Psoas muscle (tissue), 8 donors: Measurements from ENCODE around the gene CATSPER1. TPM values are rescaled to one million over a fixed set of nuclear protein-coding genes. Genes with fewer than 3 reads are reported as not detected.
"Not testable (repeated sequence)": the region's sequence is repeated elsewhere in the genome, so short reads cannot be mapped to it uniquely, and the experiment has no call there.

Source experiments
- ATAC-seq, 4 donors: fragments of 200-7000 bp; cut with Tn5 transposase; one replicate each; pipeline ENCODE4 v1.9.1; 2020; ENCODE audit warnings: moderate library complexity in 3 of 4, mild to moderate bottlenecking in 2 of 4
- DNase-seq, 2 donors: peaks; one replicate each; pipeline ENCODE4 v3.0.0-alpha.2; 2020
- H3K27ac ChIP-seq: fragments of 200-600 bp; one replicate; pipeline ENCODE4 v1.8.0; 2022
- H3K27me3 ChIP-seq, 3 donors: fragments of 200-600 bp in 1 of 3; one replicate each; pipeline versions ENCODE4 v1.6.1 to v1.8.0; 2013 to 2022; ENCODE audit warnings: low read length in 2 of 3, mild to moderate bottlenecking in 2 of 3, moderate library complexity in 1 of 3; ENCODE audit not compliant: insufficient read depth in 3 of 3
- H3K36me3 ChIP-seq, 2 donors: fragments of 200-600 bp in 1 of 2; one replicate each; pipeline versions ENCODE4 v1.6.1 to v1.8.0; 2013 to 2022; ENCODE audit warnings: low read depth in 1 of 2, mild to moderate bottlenecking in 1 of 2, moderate library complexity in 1 of 2; ENCODE audit not compliant: insufficient read depth in 1 of 2
- H3K4me1 ChIP-seq: fragments of 200-600 bp; one replicate; pipeline ENCODE4 v1.8.0; 2022
- H3K4me3 ChIP-seq: fragments of 200-600 bp; one replicate; pipeline ENCODE4 v1.8.0; 2022; ENCODE audit warnings: mild to moderate bottlenecking
- H3K9me3 ChIP-seq: fragments of 200-600 bp; one replicate; pipeline ENCODE4 v1.8.0; 2022
- whole genome bisulfite sequencing, 3 donors: extraction: QIAGEN DNeasy Blood & Tissue Kit; methylation state at CpG; one replicate each; pipeline versions ENCODE4 v1.1.6 to v1.1.7; 2013; 5-methylcytosine and 5-hydroxymethylcytosine counted together
- intact Hi-C, 2 donors: fragments of 100-400 bp; cut with DNase I; formaldehyde crosslinking; loops; one replicate each; pipeline versions ENCODE4 v1.11.0 to v1.14.2; 2022
- polyA plus RNA-seq, 3 donors: library from polyadenylated mRNA; stranded (reverse); fragments of 200-250 nt; gene quantifications; one replicate each; pipeline ENCODE4 v1.2.3, GENCODE V29; 2013
- total RNA-seq, 4 donors: library from RNA; stranded (reverse); fragmentation: NEBNext Ultra II Directional in 2 of 4; extraction: Animal tissue kit (Norgen Biotek cat#: 25700) in 2 of 4; gene quantifications; one replicate each; pipeline versions ENCODE4 v1.2.1 to v1.2.4, GENCODE V29; 2021 to 2023
- TF ChIP-seq, protein P1 (sequence below): fragments of 200-600 bp; IDR thresholded peaks from one replicate; pipeline ENCODE4 v1.8.0; 2022; ENCODE audit warnings: antibody characterized with exemption
- donor health status: healthy with polysubstance abuse.
- donor health status: DM: no; HTN: no; CAD: no; lungs with moderate emphysema.
- donor health status: Bipolar disorder and iron deficiency.
- donor health status: healthy.
- donor health status: DM: yes; HTN: yes; CAD: no.
- donor health status: DM: no; HTN: no; CAD: no.
- donor health status: DM: no; HTN: no; CAD: no.
- donor health status: DM: yes; HTN: yes; CAD: no.

The CATSPER1 gene
- total and polyA plus RNA-seq, 7 donors: 0.01 to 0.55 TPM; not detected in 5

DNA sequence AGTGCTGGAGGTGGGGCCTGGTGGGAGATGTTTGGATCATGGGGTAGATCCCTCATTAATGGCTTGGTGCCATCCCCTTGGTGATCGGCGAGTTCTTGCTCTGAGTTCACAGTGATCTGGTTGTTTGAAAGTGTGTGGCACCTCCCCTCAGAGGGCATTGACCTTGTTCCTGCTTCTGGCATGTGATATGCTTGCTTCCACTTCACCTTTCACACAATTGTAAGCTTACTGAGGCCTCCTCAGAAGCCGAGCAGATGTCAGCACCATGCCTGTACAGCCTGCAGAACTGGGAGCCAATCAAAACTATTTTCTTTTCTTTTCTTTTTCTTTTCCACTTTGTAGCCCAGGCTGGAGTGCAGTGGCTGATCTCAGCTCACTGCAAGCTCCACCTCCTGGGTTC is 11.0 kb upstream of the CATSPER1 start:
- no peak for DNase-seq
- H3K4me1 ChIP-seq: no peaks in the 10 kb centered on the region
- intact Hi-C loops: no loop called here
- TF ChIP-seq, protein P1, sequence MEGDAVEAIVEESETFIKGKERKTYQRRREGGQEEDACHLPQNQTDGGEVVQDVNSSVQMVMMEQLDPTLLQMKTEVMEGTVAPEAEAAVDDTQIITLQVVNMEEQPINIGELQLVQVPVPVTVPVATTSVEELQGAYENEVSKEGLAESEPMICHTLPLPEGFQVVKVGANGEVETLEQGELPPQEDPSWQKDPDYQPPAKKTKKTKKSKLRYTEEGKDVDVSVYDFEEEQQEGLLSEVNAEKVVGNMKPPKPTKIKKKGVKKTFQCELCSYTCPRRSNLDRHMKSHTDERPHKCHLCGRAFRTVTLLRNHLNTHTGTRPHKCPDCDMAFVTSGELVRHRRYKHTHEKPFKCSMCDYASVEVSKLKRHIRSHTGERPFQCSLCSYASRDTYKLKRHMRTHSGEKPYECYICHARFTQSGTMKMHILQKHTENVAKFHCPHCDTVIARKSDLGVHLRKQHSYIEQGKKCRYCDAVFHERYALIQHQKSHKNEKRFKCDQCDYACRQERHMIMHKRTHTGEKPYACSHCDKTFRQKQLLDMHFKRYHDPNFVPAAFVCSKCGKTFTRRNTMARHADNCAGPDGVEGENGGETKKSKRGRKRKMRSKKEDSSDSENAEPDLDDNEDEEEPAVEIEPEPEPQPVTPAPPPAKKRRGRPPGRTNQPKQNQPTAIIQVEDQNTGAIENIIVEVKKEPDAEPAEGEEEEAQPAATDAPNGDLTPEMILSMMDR: no peak
- peaks cover 0 to 1% (median 0%) of the 10 kb centered on the region in 3 donors for H3K27me3 ChIP-seq
- 76 to 88% (median 85%) methylated on average over 3 of the region's 3 CpGs for WGBS, 3 donors
- H3K4me3 ChIP-seq: no peak overlapping the region
- no peaks in the 10 kb centered on the region for H3K36me3 ChIP-seq
- H3K9me3 ChIP-seq: no peaks in the 10 kb centered on the region
- no peak for ATAC-seq
- no peak overlapping the region for H3K27ac ChIP-seq

DNA sequence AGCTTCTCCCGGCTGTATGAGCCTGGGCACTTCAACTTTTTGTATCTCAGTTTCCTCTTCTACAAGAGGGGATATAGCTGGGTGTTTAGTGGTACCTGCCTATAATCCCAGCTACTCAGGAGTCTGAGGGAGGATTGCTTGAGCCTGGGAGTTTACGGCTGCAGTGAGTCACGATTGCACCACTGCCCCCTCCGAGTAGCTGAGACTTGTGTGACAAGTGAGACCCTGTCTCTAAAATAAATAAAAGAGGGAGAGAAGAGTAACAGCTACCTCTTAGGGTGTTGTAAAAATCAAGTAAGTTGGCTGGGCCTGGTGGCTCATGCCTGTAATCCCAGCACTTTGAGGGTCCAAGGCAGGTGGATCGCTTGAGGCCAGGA is 10.0 kb upstream of the CATSPER1 start:
- DNase-seq (no peak), ATAC-seq (no peak)
- no peak overlapping the region for H3K4me3 ChIP-seq

DNA sequence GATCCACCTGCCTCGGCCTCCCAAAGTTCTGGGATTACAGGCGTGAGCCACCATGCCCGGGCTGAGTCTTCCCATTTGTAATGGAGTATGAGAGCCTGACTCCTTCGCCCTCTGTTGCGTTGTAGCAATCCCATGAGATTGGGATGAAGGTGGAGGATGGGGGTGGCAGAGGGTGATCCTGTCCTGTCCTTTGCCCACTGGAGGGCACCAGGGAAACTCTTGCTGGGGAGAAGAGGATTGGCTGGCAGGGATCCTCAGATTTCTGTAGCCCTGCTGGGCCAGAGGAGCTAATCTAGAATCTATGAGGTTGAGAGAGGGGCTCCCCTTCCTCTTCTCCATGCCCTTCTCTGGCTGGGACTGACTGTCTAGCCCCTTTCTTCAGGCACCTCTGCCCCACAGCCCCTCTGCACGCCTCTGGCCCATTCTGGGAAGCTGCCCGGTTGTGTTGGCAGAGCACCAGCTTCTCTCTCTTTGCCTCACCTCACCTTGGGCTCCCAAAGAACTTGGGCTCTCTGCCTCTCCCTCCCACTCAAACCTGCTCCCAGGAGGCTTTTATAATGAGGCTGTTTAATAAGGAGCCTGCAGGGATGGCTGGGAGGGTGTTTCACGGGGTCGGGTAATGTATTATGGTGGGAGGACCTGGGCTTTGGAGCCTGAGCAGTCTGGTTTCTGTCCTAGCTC is 9.5 kb upstream of the CATSPER1 start:
- Histone ChIP-seq H3K4me3 (no peak overlapping the region), H3K36me3 (no peaks in the 10 kb centered on the region), H3K9me3 (no peaks in the 10 kb centered on the region), H3K27ac (no peak overlapping the region), H3K4me1 (no peaks in the 10 kb centered on the region), H3K27me3 (peaks cover 0 to 1% (median 0%) of the 10 kb centered on the region in 3 donors)
- intact Hi-C loops: no loop called here
- ATAC-seq: no peak
- no peak for DNase-seq
- TF ChIP-seq, protein P1: no peak
- 61 to 74% (median 64%) methylated on average over 9 of the region's 9 CpGs for WGBS, 3 donors

More for the DNA sequence above, 10.0 kb upstream of the CATSPER1 start:
- H3K4me1 ChIP-seq: no peaks in the 10 kb centered on the region
- no peaks in the 10 kb centered on the region for H3K36me3 ChIP-seq
- peaks cover 0 to 1% (median 0%) of the 10 kb centered on the region in 3 donors for H3K27me3 ChIP-seq
- intact Hi-C loops: no loop called here
- H3K27ac ChIP-seq: no peak overlapping the region
- H3K9me3 ChIP-seq: no peaks in the 10 kb centered on the region
- TF ChIP-seq, protein P1: no peak
- WGBS, 3 donors: 74 to 88% (median 81%) methylated on average over 5 of the region's 5 CpGs

DNA sequence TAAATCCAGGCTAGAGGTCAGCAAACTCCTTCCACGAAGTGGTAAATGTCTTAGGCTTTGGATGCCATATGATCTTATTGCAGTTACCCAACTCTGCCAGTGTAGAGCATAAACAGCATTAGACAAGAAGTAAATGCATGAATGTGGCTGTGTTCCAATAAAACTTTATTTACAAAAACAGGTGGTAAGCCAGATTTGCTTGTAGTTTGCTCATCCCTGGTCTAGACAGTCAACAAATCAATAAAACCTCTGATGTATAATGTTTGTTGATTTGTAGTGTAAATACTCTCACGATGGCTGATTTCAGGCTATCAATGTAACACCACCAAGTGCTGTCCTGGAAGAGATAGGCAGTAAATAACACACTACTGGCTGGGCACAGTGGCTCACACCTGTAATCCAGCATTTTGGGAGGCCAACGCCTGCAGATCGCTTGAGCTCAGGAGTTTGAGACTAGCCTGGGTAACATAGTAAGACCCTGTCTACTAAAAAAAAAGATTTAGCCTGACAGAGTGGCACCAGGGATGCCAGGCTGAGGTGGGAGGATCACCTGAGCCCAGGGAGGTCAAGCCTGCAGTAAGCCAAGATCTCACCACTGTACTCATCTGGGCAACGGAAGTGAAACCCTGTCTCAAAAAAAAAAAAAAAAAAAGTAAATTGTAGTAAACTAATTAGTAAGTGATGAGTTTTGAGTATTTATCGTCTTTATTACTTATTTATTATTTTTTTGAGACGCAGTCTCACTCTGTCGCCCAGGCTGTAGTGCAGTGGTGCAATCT is 6.9 kb upstream of the CATSPER1 start:
- Histone ChIP-seq H3K9me3 (no peaks in the 10 kb centered on the region), H3K4me1 (no peaks in the 10 kb centered on the region), H3K4me3 (no peak overlapping the region), H3K36me3 (no peaks in the 10 kb centered on the region), H3K27me3 (peaks cover 0 to 1% (median 0%) of the 10 kb centered on the region in 3 donors), H3K27ac (no peak overlapping the region)
- intact Hi-C loops: no loop called here
- 83 to 84% (median 83%) methylated on average over 8 of the region's 8 CpGs for whole genome bisulfite sequencing, 3 donors
- no peak for DNase-seq
- ATAC-seq: no peak
- TF ChIP-seq, protein P1: no peak

DNA sequence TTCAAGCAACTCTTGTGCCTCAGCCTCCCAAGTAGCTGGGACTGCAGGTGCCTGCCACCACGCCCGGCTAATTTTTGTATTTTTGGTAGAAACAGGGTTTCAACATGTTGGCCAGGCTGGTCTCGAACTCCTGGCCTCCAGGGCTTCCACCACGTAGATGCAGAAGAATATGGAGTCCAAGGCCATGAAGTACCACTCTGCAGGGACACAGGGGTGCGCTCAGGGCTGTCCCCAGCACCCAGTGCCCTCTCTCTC is 3.2 kb downstream of the CATSPER1 start:
- intact Hi-C loops, ATAC-seq, H3K27ac ChIP-seq, DNase-seq, H3K36me3 ChIP-seq, H3K4me1 ChIP-seq, H3K27me3 ChIP-seq, H3K4me3 ChIP-seq, H3K9me3 ChIP-seq: not testable (repeated sequence)
- WGBS, 3 donors: 66 to 86% (median 78%) methylated on average over 5 of the region's 5 CpGs
